IMR-90 (cell line): Measurements from ENCODE around the gene PSMD14. TPM values are rescaled to one million over a fixed set of nuclear protein-coding genes. Genes with fewer than 3 reads are reported as not detected.

Source experiments
- ATAC-seq: fragments of 200-7000 bp; cut with Tn5 transposase; 2 replicates; pipeline ENCODE4 v1.9.1; 2020; ENCODE audit warnings: low read depth, mild to moderate bottlenecking, moderate library complexity
- BruUV-seq: library from RNA; stranded (reverse); fragments of 400-500 nt; replicated peaks from 2 replicates; lab custom pipeline; 2021; lab: Mats Ljungman, UMichigan
- CTCF ChIA-PET: fragments of 300-600 bp; formaldehyde crosslinking; extraction: SDS; loops from one replicate; lab custom pipeline; 2021; ENCODE audit warnings: antibody characterized with exemption; lab: Yijun Ruan, JAX
- POLR2A ChIA-PET: fragments of 300-600 bp; sonication (Branson Sonifier 250); formaldehyde crosslinking; loops from one replicate; lab custom pipeline; 2022; ENCODE audit warnings: antibody characterized with exemption; ENCODE audit not compliant: unreplicated experiment; lab: Charles Lee
- DNase-seq: peaks from one replicate; pipeline ENCODE4 v3.0.0; 2013
- H2AFZ ChIP-seq: replicated peaks from 2 replicates; pipeline ENCODE3; 2013; ENCODE audit warnings: low read length, mild to moderate bottlenecking; ENCODE audit not compliant: poor library complexity
- H2AK5ac ChIP-seq: 2 replicates; pipeline ENCODE4 v1.6.1; 2013; ENCODE audit warnings: low read depth, low read length, inconsistent platforms
- H2AK9ac ChIP-seq: replicated peaks from 2 replicates; pipeline ENCODE3; 2013; ENCODE audit warnings: mild to moderate bottlenecking, low read depth, low read length, moderate library complexity; ENCODE audit not compliant: poor library complexity
- H2BK120ac ChIP-seq: 2 replicates; pipeline ENCODE4 v1.6.1; 2013; ENCODE audit warnings: low read depth, low read length, inconsistent platforms
- H2BK15ac ChIP-seq: 3 replicates; pipeline ENCODE4 v1.6.1; 2013; ENCODE audit warnings: low read depth, low read length, inconsistent platforms
- H2BK20ac ChIP-seq: 2 replicates; pipeline ENCODE4 v1.6.1; 2013; ENCODE audit warnings: low read depth, mild to moderate bottlenecking, inconsistent platforms, low read length, moderate library complexity
- H2BK5ac ChIP-seq: 2 replicates; pipeline ENCODE4 v1.6.1; 2013; ENCODE audit warnings: mild to moderate bottlenecking, low read depth, low read length, inconsistent platforms; ENCODE audit not compliant: poor library complexity, severe bottlenecking
- H3K14ac ChIP-seq: replicated peaks from 2 replicates; pipeline ENCODE4 v1.6.1; 2013; ENCODE audit warnings: low read depth, low read length, inconsistent platforms
- H3K18ac ChIP-seq: 2 replicates; pipeline ENCODE4 v1.6.1; 2013; ENCODE audit warnings: low read depth, low read length, control low read depth
- H3K23ac ChIP-seq: 2 replicates; pipeline ENCODE4 v1.6.1; 2013; ENCODE audit warnings: low read depth, low read length, inconsistent platforms
- H3K27ac ChIP-seq: 2 replicates; pipeline ENCODE4 v1.5.1; 2013; ENCODE audit warnings: mild to moderate bottlenecking, control low read depth, low read length; ENCODE audit not compliant: insufficient read depth
- H3K27me3 ChIP-seq: 2 replicates; pipeline ENCODE4 v1.6.1; 2013; ENCODE audit warnings: low read length; ENCODE audit not compliant: control insufficient read depth, insufficient read depth
- H3K36me3 ChIP-seq: 2 replicates; pipeline ENCODE4 v1.6.1; 2013; ENCODE audit warnings: low read length, mixed read lengths; ENCODE audit not compliant: control insufficient read depth, insufficient read depth
- H3K4ac ChIP-seq: 2 replicates; pipeline ENCODE4 v1.6.1; 2013; ENCODE audit warnings: low read depth, low read length, inconsistent platforms
- H3K4me1 ChIP-seq: 2 replicates; pipeline ENCODE4 v1.6.1; 2013; ENCODE audit warnings: low read length, mixed read lengths; ENCODE audit not compliant: control insufficient read depth, insufficient read depth
- H3K4me2 ChIP-seq: 2 replicates; pipeline ENCODE4 v1.6.1; 2013; ENCODE audit warnings: low read depth, mild to moderate bottlenecking, control low read depth, low read length, moderate library complexity
- H3K4me3 ChIP-seq: 2 replicates; pipeline ENCODE4 v1.5.1; 2013; ENCODE audit warnings: low read depth, mild to moderate bottlenecking, control low read depth, low read length, moderate library complexity; ENCODE audit not compliant: insufficient read depth
- H3K56ac ChIP-seq: 2 replicates; pipeline ENCODE4 v1.6.1; 2013; ENCODE audit warnings: low read length, inconsistent platforms; ENCODE audit not compliant: insufficient read depth; ENCODE audit errors: extremely low read depth
- H3K79me1 ChIP-seq, 2 experiments: 2 replicates each; pipeline ENCODE4 v1.6.1; 2013; ENCODE audit warnings: low read length in 2 of 2, inconsistent platforms in 1 of 2, low read depth in 1 of 2
- H3K9ac ChIP-seq: 2 replicates; pipeline ENCODE4 v1.6.1; 2013; ENCODE audit warnings: low read depth, low read length, control low read depth
- H3K9me1 ChIP-seq: 2 replicates; pipeline ENCODE4 v1.6.1; 2013; ENCODE audit warnings: low read length, inconsistent platforms; ENCODE audit not compliant: insufficient read depth
- H3K9me3 ChIP-seq: 2 replicates; pipeline ENCODE4 v1.6.1; 2013; ENCODE audit warnings: low read length; ENCODE audit not compliant: control insufficient read depth, insufficient read depth
- H4K20me1 ChIP-seq: 2 replicates; pipeline ENCODE4 v1.6.1; 2013; ENCODE audit warnings: low read length, inconsistent platforms; ENCODE audit not compliant: insufficient read depth
- H4K5ac ChIP-seq: 2 replicates; pipeline ENCODE4 v1.6.1; 2013; ENCODE audit warnings: mild to moderate bottlenecking, low read depth, low read length, control low read depth
- H4K8ac ChIP-seq, 2 experiments: 2 replicates each; pipeline ENCODE4 v1.6.1; 2013; ENCODE audit warnings: low read depth in 2 of 2, low read length in 2 of 2, control low read depth in 1 of 2, inconsistent platforms in 1 of 2
- H4K91ac ChIP-seq: 2 replicates; pipeline ENCODE4 v1.6.1; 2013; ENCODE audit warnings: low read depth, low read length, inconsistent platforms; ENCODE audit not compliant: insufficient read depth
- BHLHE40 ChIP-seq: fragments of 150-350 bp; IDR thresholded peaks from 2 replicates; pipeline ENCODE4 v1.6.1; 2016; ENCODE audit warnings: mild to moderate bottlenecking, low read depth, low read length
- CEBPB ChIP-seq: IDR thresholded peaks from 2 replicates; pipeline ENCODE4 v1.6.1; 2012; ENCODE audit warnings: low read depth, low read length, improper control_type of control experiment
- CHD1 ChIP-seq: IDR thresholded peaks from 2 replicates; pipeline ENCODE4 v1.6.1; 2012; ENCODE audit warnings: low read depth, low read length, improper control_type of control experiment
- ELK1 ChIP-seq: fragments of 150-350 bp; IDR thresholded peaks from 2 replicates; pipeline ENCODE4 v1.6.1; 2016; ENCODE audit warnings: low read depth, mild to moderate bottlenecking, low read length, moderate library complexity, borderline replicate concordance
- FOS ChIP-seq: fragments of 150-350 bp; IDR thresholded peaks from 2 replicates; pipeline ENCODE4 v1.6.1; 2016; ENCODE audit warnings: low read depth, low read length
- MAFK ChIP-seq: IDR thresholded peaks from 2 replicates; pipeline ENCODE4 v1.6.1; 2012; ENCODE audit warnings: low read depth, low read length, improper control_type of control experiment
- MAZ ChIP-seq: IDR thresholded peaks from 2 replicates; pipeline ENCODE4 v1.6.1; 2012; ENCODE audit warnings: low read depth, mild to moderate bottlenecking, low read length, improper control_type of control experiment, moderate library complexity, borderline replicate concordance
- MXI1 ChIP-seq: IDR thresholded peaks from 2 replicates; pipeline ENCODE4 v1.6.1; 2012; ENCODE audit warnings: low read depth, mild to moderate bottlenecking, low read length, moderate library complexity, borderline replicate concordance
- NFE2L2 ChIP-seq: fragments of 150-350 bp; IDR thresholded peaks from 2 replicates; pipeline ENCODE4 v1.6.1; 2016; ENCODE audit warnings: low read depth, mild to moderate bottlenecking, low read length
- POLR2A ChIP-seq: IDR thresholded peaks from 2 replicates; pipeline ENCODE4 v1.6.1; 2012; ENCODE audit warnings: mild to moderate bottlenecking, low read depth, low read length
- RAD21 ChIP-seq: IDR thresholded peaks from 2 replicates; pipeline ENCODE4 v1.6.1; 2012; ENCODE audit warnings: low read length, improper control_type of control experiment
- RCOR1 ChIP-seq: IDR thresholded peaks from 2 replicates; pipeline ENCODE4 v1.6.1; 2012; ENCODE audit warnings: mild to moderate bottlenecking, low read length, improper control_type of control experiment; ENCODE audit not compliant: insufficient replicate concordance
- RFX5 ChIP-seq: IDR thresholded peaks from 2 replicates; pipeline ENCODE4 v1.8.0; 2012; ENCODE audit warnings: low read depth, mild to moderate bottlenecking, low read length, moderate library complexity
- SMC3 ChIP-seq: fragments of 150-350 bp; IDR thresholded peaks from 2 replicates; pipeline ENCODE4 v1.6.1; 2016; ENCODE audit warnings: low read depth, mild to moderate bottlenecking, antibody characterized with exemption, low read length, moderate library complexity
- USF2 ChIP-seq: fragments of 150-350 bp; IDR thresholded peaks from 2 replicates; pipeline ENCODE4 v1.6.1; 2017; ENCODE audit warnings: mild to moderate bottlenecking, antibody characterized with exemption, low read length, low read depth
- WGBS, 2 experiments: methylation state at CpG; one replicate each; pipeline versions ENCODE4 v1.1.5 to v1.1.7; 2013; ENCODE audit warnings: missing lambda C conversion rate in 2 of 2; ENCODE audit not compliant: insufficient read length in 1 of 2; ENCODE audit errors: extremely low coverage in 2 of 2; 5-methylcytosine and 5-hydroxymethylcytosine counted together
- dilution Hi-C: fragments of 300-500 bp; cut with HindIII; formaldehyde crosslinking; loops from one replicate; pipeline ENCODE4 v1.14.3; 2018; ENCODE audit warnings: low sequenced_read_pairs; ENCODE audit not compliant: unreplicated experiment
- in situ Hi-C: fragments of 300-500 bp; cut with MboI; formaldehyde crosslinking; loops from 3 replicates; pipeline ENCODE4 v1.14.3; 2019; ENCODE audit warnings: low sequenced_read_pairs, inconsistent platforms, mixed read lengths
- intact Hi-C: fragments of 100-400 bp; cut with micrococcal nuclease; formaldehyde crosslinking; loops from 2 replicates; pipeline ENCODE4 v1.10.0; 2022
- polyA plus RNA-seq, 3 experiments: library from polyadenylated mRNA; depleted of rRNA; stranded (reverse); fragments of >200 nt; gene quantifications; 2 replicates each; pipeline ENCODE4 v1.2.3, GENCODE V29; 2012; ENCODE audit warnings: low replicate concordance in 1 of 3
- total RNA-seq: library from RNA; depleted of rRNA; stranded (reverse); fragments of >200 nt; gene quantifications from 2 replicates; pipeline ENCODE4 v1.2.3, GENCODE V29; 2012
- TF ChIP-seq, protein P1 (sequence below): conservative IDR thresholded peaks from 2 replicates; pipeline ENCODE4 v1.5.1; 2012; ENCODE audit warnings: mild to moderate bottlenecking, low read depth, low read length, improper control_type of control experiment

Gene PSMD14
- total and polyA plus RNA-seq, 2 of the 4 experiments (the other 2 are of a cell fraction) = 59.3 to 110 TPM

GRCh38 chr2:161362568-161363166, 54.4 kb downstream of the PSMD14 start:
- Histone ChIP-seq H3K79me1 (peaks cover 33 to 53% of the 10 kb centered on the region in 2 experiments), H4K91ac (no peak overlapping the region), H3K56ac (no peak overlapping the region), H2AK5ac (no peak overlapping the region), H3K27ac (no peak overlapping the region), H3K23ac (no peak overlapping the region), H3K4ac (no peak overlapping the region), H3K4me2 (no peak overlapping the region), H2BK20ac (no peak overlapping the region), H3K4me3 (no peak overlapping the region), H3K36me3 (0 out of 2 replicates have a peak, but pooled peaks cover 3% of the 10 kb centered on the region), H2BK15ac (no peak overlapping the region), H3K9me1 (no peaks in the 10 kb centered on the region), H3K14ac (no peak overlapping the region), H4K8ac (no peak overlapping the region), H4K5ac (no peak overlapping the region), H2AFZ (no peak overlapping the region), H2AK9ac (no peak overlapping the region), H3K9me3 (peaks cover 8% of the 10 kb centered on the region), H4K20me1 (no peaks in the 10 kb centered on the region), H2BK5ac (no peak overlapping the region), H3K4me1 (no peaks in the 10 kb centered on the region), H3K27me3 (no peaks in the 10 kb centered on the region), H2BK120ac (no peak overlapping the region), H3K18ac (no peak overlapping the region), H3K9ac (no peak overlapping the region)
- in situ Hi-C loops (no loop called here), intact Hi-C loops (no loop called here), dilution Hi-C loops (no loop called here)
- DNase-seq (no peak), ATAC-seq (no peak)
- POLR2A ChIA-PET = no interaction called here
- no CpG with 5 or more reads among the region's 2 CpGs for WGBS, 2 experiments
- CTCF ChIA-PET = no interaction called here
- TF ChIP-seq RFX5 (no peak), ELK1 (no peak), MAZ (no peak), CHD1 (no peak), MAFK (no peak), RCOR1 (no peak), POLR2A (no peak), RAD21 (no peak), FOS (no peak), SMC3 (no peak), MXI1 (no peak), BHLHE40 (no peak), CEBPB (no peak), NFE2L2 (no peak), USF2 (no peak)
- TF ChIP-seq, protein P1, sequence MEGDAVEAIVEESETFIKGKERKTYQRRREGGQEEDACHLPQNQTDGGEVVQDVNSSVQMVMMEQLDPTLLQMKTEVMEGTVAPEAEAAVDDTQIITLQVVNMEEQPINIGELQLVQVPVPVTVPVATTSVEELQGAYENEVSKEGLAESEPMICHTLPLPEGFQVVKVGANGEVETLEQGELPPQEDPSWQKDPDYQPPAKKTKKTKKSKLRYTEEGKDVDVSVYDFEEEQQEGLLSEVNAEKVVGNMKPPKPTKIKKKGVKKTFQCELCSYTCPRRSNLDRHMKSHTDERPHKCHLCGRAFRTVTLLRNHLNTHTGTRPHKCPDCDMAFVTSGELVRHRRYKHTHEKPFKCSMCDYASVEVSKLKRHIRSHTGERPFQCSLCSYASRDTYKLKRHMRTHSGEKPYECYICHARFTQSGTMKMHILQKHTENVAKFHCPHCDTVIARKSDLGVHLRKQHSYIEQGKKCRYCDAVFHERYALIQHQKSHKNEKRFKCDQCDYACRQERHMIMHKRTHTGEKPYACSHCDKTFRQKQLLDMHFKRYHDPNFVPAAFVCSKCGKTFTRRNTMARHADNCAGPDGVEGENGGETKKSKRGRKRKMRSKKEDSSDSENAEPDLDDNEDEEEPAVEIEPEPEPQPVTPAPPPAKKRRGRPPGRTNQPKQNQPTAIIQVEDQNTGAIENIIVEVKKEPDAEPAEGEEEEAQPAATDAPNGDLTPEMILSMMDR = no peak
- no TSS peak for BruUV-seq
